T-helper 2 cell (primary cell): ENCODE results near the gene CBX4.
A peak's percentile ranks its signal among the peaks of the same experiment; 100 is the strongest.

Experiments
- DNase-seq, 5 experiments: peaks; one replicate each; pipeline versions ENCODE4 v3.0.0 to v3.0.0-alpha.2; 2012 to 2022

Gene CBX4

DNA sequence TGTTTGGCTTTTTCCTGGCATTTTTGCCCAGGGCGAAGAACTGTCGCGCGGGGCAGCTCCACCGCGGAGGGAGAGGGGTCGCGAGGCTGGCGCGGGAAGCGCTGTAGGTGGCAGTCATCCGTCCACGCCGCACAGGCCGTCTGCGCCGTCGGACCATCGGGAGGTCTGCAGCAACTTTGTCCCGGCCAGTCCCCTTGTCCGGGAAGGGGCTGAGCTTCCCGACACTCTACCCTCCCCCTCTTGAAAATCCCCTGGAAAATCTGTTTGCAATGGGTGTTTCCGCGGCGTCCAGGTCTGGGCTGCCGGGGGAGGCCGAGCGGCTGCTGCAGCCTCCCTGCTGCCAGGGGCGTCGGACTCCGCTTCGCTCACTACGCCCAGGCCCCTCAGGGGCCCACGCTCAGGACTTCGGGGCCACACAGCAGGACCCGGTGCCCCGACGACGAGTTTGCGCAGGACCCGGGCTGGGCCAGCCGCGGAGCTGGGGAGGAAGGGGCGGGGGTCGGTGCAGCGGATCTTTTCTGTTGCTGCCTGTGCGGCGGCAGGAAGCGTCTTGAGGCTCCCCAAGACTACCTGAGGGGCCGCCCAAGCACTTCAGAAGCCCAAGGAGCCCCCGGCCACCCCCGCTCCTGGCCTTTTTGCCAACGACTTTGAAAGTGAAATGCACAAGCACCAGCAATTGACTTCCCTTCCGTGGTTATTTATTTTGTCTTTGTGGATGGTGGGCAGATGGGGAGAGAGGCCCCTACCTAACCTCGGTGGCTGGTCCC, 2.3 kb upstream of the CBX4 start:
- peak in 1 of 5 experiments; percentile 27 for DNase-seq

GRCh38 chr17:79840989-79841286, 1.7 kb upstream of the CBX4 start:
- DNase-seq = peak in 1 of 5 experiments; percentile 23

GRCh38 chr17:79840269-79840988, 1.2 kb upstream of the CBX4 start:
- DNase-seq = peak in 1 of 5 experiments; percentile 69

- DNase-seq = peak in 4 of 5 experiments; percentile 39 to 74 (median 48)
These were observed 542 bp downstream of the CBX4 start for GRCh38 chr17:79838522-79839274.

DNA sequence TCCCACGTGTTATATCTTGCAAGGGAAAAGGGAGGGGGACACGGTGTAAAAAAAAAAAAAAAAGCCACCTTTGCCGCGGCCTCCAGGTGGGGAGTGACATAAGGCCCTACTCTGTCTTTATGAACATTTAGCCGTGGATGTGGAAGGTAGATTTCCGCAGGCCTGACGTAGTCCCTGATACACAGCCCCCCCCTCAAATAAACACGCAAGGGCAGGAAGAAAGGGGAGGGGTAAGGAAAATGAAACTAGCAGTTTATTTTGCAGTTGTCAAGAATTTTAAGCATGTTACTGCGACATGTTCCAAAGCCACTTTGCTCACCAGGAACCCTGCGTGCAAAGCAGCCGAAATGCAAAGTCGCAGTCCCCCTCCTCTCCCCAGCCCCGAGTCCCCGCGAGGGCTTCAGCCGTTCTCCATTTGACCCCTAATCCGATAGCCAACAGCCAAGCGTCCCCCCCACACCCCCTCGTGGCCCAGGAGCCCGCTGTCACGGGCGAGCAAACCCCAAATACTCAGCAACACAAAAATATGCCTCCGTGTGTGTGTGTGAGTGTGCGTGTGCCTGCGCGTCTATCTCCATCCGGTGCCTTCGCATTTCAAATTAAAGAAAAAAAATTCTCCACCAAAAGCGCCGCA, 1.2 kb downstream of the CBX4 start:
- DNase-seq = peak in 1 of 5 experiments; percentile 80

- DNase-seq = peak in 2 of 5 experiments; percentile 56 to 85
These were observed 2.0 kb downstream of the CBX4 start for GRCh38 chr17:79836972-79837887.

- no peak for DNase-seq
These were observed 2.7 kb downstream of the CBX4 start for GRCh38 chr17:79836510-79836971.

DNA sequence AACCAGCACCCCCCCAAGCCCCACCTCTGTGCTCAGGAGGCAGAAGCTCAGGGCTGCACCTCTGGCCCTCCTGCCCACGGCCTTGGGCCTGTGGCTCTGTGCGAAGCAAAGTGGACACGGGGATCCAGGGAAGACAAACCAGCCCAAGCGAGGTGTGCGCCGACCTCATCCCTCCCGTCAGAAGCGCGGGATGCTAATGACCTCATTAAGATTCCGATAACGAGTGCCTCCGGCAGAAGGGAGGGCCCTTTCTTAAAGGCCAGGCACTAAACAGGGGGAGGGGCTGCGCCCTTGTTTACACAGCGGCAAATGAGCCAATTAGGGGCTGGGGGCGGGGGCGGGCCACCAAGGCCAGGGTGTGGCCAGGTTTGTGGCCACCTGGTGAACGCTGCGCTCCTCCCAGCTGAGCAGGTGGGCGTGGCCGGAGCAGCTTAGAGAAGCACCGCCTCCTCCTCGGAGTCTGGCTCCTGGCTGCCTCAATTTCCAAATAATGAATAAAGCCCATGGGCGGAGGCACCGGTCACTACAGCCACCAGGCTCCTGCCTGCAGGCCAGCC, 3.2 kb downstream of the CBX4 start:
- no peak for DNase-seq

DNA sequence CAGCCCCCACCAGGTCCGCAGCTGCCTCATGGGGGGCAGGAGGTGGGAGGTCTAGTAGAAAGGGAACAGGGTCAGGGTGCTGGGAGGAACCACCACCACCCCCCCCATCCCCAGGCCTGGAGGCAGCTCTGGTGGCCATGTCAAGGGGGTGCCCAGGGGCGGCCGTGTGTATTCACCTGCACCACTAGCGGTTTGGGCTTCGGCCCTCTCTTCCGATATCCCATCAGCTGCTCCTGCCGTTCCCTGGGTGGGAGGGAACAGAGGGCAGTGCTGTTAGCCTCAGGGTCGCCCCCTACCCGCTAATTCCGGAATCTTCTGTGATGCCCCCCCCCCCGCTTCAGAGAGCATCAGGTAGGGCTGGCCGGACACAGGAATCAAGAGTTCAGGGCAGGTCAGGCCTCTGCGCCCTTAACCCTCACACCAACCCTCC, 3.8 kb downstream of the CBX4 start:
- DNase-seq = no peak

DNA sequence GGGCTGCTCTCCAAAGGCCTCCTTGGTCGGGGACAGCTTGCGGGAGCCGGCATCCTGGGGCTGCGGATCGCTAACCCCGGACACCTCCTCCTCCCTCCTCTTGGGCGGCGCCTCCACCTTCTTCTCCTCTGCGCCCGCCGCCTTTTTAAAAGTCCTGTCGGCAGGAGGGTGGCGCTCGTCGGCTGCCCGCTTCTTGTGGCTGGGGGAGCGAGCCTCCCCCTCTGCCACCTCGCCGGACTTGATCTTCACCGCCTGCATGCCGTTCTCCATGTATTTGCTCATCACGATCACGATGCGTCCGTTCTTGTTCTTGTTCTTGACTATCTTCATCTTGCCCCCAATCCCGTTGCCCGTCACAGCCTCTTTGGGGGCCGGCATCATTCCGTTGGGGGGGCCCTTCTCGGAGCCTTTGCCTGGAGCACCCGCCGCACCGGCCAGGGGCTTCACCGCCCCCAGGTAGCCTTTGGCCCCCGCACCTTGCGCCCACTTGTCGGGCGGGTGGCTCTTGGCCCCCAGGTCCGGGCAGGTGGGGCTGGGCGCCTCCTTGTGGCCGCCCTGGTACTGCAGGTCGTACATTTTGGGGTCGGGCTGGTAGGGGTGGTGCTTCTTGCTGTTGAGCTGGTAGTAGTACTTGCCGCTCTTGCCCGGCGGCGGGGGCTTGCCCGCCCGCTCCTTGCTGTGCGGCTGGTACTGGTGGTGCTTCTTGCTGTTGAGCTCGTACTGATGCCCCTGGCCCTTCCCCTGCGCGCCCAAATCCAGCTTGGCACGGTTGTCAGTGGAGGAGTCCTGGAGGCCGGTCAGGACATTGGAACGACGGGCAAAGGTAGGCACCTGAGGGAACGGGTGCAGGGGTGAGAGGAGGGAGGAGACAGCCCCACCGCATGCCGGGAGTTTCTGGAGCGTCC, 4.4 kb downstream of the CBX4 start:
- DNase-seq = peak in 2 of 5 experiments; percentile 32 to 50

GRCh38 chr17:79833744-79834564, 5.3 kb downstream of the CBX4 start:
- no peak for DNase-seq

- DNase-seq = no peak
These were observed 6.2 kb downstream of the CBX4 start for GRCh38 chr17:79833110-79833450.

GRCh38 chr17:79832218-79833109, 6.8 kb downstream of the CBX4 start:
- no peak for DNase-seq

DNA sequence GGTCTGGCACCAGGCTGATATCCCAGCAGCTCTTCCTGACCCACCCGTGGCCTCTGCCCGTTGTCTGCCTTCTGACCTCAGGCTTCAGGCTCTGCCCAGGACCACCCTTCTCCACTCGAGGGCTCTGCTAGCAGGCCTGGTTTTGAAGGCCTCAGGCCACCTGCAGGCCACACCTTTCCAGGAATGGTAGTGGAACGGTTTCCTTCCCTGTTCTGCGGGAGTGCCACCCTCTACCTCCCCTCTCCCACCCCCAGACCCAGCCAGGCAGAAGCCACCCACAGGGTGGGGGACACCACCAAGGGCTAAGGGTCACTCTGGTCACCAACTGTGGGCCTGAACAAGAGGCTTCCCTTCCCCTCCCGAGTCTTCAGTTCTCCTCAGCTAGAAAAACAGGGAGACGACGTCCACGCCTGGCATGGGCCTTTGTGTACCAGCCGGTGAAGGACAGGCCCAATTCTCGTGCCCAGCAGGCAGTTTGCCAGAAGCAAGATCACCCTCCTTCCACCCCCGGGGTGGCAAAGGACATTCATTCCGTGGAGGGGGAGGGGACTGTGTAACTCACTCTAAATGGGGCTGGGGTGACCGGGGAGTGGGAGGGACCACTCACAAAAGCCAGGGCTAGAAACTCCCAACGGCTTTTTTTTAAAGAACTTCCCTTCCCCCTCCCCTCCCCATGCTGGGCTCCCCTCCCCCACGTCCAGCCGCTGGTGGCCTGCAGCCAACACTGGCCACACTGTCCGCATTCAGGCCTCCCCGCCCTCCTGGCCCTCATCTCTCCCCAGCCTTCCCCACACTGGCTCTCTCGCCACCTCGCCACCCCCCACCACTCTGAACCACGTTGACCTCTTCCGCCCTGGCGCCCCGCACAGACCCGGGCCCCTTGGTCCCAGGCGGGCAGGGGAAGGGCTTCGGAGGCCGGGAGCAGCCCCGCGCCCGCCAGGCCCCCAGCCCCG, 7.7 kb downstream of the CBX4 start:
- DNase-seq = no peak

DNA sequence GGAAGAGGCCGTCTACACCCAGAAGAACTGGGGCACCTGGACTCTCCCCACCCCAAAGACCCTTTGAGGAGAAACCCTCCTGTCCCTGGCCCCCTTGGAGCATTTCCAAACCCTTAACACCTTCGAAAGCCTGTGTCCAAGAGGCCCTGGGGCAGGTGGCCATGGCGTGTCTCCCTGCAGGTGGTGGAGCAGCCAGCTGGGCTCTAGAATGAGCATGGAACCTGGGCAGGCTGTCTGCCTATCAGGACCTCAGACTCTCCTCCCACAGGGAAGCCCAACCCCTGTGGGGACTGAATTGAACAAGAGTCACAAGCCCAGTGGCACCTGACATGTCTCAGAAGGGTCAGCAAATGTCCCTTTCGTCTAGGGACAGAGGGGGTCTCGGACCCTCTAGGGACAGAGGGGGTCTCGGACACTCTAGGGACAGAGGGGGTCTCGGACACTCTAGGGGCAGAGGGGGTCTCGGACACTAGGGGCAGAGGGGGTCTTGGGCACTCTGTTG, 8.4 kb downstream of the CBX4 start:
- DNase-seq = no peak

DNA sequence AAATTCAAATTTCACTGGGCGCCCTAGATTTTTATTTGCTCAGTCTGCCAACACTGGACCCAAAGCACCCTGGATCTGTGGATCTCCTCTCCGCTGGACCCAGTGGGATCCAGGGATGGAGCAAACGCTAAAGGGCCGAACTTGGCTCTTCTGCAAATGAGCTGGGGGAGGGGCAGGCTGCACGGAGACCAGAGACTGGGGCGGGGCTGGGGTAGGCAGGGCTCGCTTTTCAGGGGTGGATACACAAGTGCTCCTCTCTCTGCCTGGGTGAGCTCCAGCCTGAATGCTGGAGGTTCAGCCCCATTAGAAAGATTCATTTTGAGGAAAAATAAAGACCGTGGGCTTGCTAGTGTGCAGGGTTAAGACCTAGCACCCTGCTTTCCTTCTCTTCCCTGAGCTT, 8.9 kb downstream of the CBX4 start:
- no peak for DNase-seq

GRCh38 chr17:79829457-79829856, 9.8 kb downstream of the CBX4 start:
- no peak for DNase-seq
